Stimulated activated naive CD4-positive, alpha-beta T cell treated with Interleukin-2 at 50 U/mL for 16 hours (primary cell): Measurements from ENCODE around the gene UVRAG.
"Not testable (repeated sequence)": the region's sequence is repeated elsewhere in the genome, so short reads cannot be mapped to it uniquely, and the experiment has no call there.

Experiments used
- DNase-seq: peaks from one replicate; lab custom pipeline; 2025; lab: John Stamatoyannopoulos, UW

The UVRAG gene

GRCh38 chr11:76026862-76027261 is 211.9 kb downstream of the UVRAG start:
- no peak for DNase-seq

- DNase-seq, result no peak
Measured at GRCh38 chr11:76030286-76030685, 215.3 kb downstream of the UVRAG start.

GRCh38 chr11:76030968-76031590 is 216.1 kb downstream of the UVRAG start:
- DNase-seq, result no peak

- DNase-seq, result no peak
Measured at GRCh38 chr11:76033699-76034098, 218.7 kb downstream of the UVRAG start.

- DNase-seq, result no peak
Measured at GRCh38 chr11:76035020-76035419, 220.0 kb downstream of the UVRAG start.

GRCh38 chr11:76038608-76039007 is 223.6 kb downstream of the UVRAG start:
- DNase-seq, result no peak

- DNase-seq, result no peak
Measured at GRCh38 chr11:76041208-76041607, 226.2 kb downstream of the UVRAG start.

GRCh38 chr11:76044750-76045320 is 229.8 kb downstream of the UVRAG start:
- DNase-seq, result no peak

- no peak for DNase-seq
Measured at GRCh38 chr11:76047231-76047630, 232.2 kb downstream of the UVRAG start.

- DNase-seq, result no peak
Measured at GRCh38 chr11:76047766-76048165, 232.8 kb downstream of the UVRAG start.

- no peak for DNase-seq
Measured at GRCh38 chr11:76048763-76049162, 233.8 kb downstream of the UVRAG start.

- no peak for DNase-seq
Measured at GRCh38 chr11:76049511-76049910, 234.5 kb downstream of the UVRAG start.

- no peak for DNase-seq
Measured at GRCh38 chr11:76051937-76052336, 236.9 kb downstream of the UVRAG start.

GRCh38 chr11:76054330-76054729 is 239.3 kb downstream of the UVRAG start:
- DNase-seq, result no peak

- DNase-seq, result no peak
Measured at GRCh38 chr11:76056876-76057275, 241.9 kb downstream of the UVRAG start.

GRCh38 chr11:76060475-76061036 is 245.5 kb downstream of the UVRAG start:
- DNase-seq, result not testable (repeated sequence)

- DNase-seq, result no peak
Measured at GRCh38 chr11:76062733-76063132, 247.7 kb downstream of the UVRAG start.

GRCh38 chr11:76064192-76064591 is 249.2 kb downstream of the UVRAG start:
- no peak for DNase-seq

GRCh38 chr11:76067099-76067498 is 252.1 kb downstream of the UVRAG start:
- no peak for DNase-seq

GRCh38 chr11:76069001-76069400 is 254.0 kb downstream of the UVRAG start:
- no peak for DNase-seq

- no peak for DNase-seq
Measured at GRCh38 chr11:76071090-76071489, 256.1 kb downstream of the UVRAG start.

- no peak for DNase-seq
Measured at GRCh38 chr11:76073724-76074123, 258.7 kb downstream of the UVRAG start.

- DNase-seq, result no peak
Measured at GRCh38 chr11:76074148-76075095, 259.4 kb downstream of the UVRAG start.
